Lower leg skin (tissue), 3 donors: ENCODE measurements around the gene ZNF335.

Source experiments
- CTCF ChIP-seq, 3 donors: fragments of 450-650 bp; IDR thresholded peaks; one replicate each; pipeline ENCODE4 v1.5.1; 2016; ENCODE audit warnings: antibody characterized with exemption in 3 of 3, mild to moderate bottlenecking in 3 of 3, moderate library complexity in 2 of 3
- POLR2A ChIP-seq, 2 donors: fragments of 450-650 bp; IDR thresholded peaks; one replicate each; pipeline ENCODE4 v1.6.1; 2016 to 2017; ENCODE audit warnings: antibody characterized with exemption in 2 of 2, mild to moderate bottlenecking in 1 of 2, moderate library complexity in 1 of 2

GRCh38 chr20:45926731-45927070 lies 45.3 kb downstream of the ZNF335 start:
- TF ChIP-seq CTCF (IDR thresholded peaks at IDR 0.05) (no peak), POLR2A (IDR thresholded peaks at IDR 0.05) (no peak)
